ENCODE measurements around the gene UXT.

GRCh38 chrX:47605024-47605423, 54.0 kb downstream of the UXT start:
- TF ChIP-seq GATA3 (IDR thresholded peaks at IDR 0.05; ENCODE audit: low read depth, low read length): no peak
- no peak for TF ChIP-seq GATA2 (IDR thresholded peaks at IDR 0.05; ENCODE audit: low read depth, low read length)

All from SH-SY5Y (cell line).